Loucy (cell line): Measurements from ENCODE around the gene FAXDC2.

Experiments
- H2AFZ ChIP-seq: fragments of 200-600 bp; sonication (generic); 2 replicates; pipeline ENCODE4 v1.6.0; 2016; ENCODE audit warnings: antibody characterized with exemption, mild to moderate bottlenecking, low read length, moderate library complexity
- H3F3A ChIP-seq: fragments of 200-600 bp; 2 replicates; pipeline ENCODE4 v1.6.0; 2016; ENCODE audit warnings: antibody characterized with exemption, low read depth, mild to moderate bottlenecking
- H3K27me3 ChIP-seq: fragments of 200-600 bp; sonication (generic); 2 replicates; pipeline ENCODE4 v1.6.1; 2014; ENCODE audit warnings: low read length, mild to moderate bottlenecking; ENCODE audit not compliant: insufficient read depth, poor library complexity, severe bottlenecking
- H3K36me3 ChIP-seq: fragments of 200-600 bp; sonication (generic); 2 replicates; pipeline ENCODE4 v1.6.1; 2016; ENCODE audit warnings: low read length; ENCODE audit not compliant: insufficient read depth
- H3K4me1 ChIP-seq: fragments of 200-600 bp; sonication (generic); 2 replicates; pipeline ENCODE4 v1.5.1; 2014; ENCODE audit warnings: low read length, mild to moderate bottlenecking; ENCODE audit not compliant: insufficient read depth, poor library complexity, severe bottlenecking
- H3K4me2 ChIP-seq: fragments of 200-600 bp; sonication (generic); 2 replicates; pipeline ENCODE4 v1.6.0; 2014; ENCODE audit warnings: antibody characterized with exemption, low read length, low read depth, mild to moderate bottlenecking; ENCODE audit not compliant: poor library complexity, severe bottlenecking
- H3K4me3 ChIP-seq: fragments of 200-600 bp; sonication (generic); 2 replicates; pipeline ENCODE4 v1.5.1; 2014; ENCODE audit warnings: low read length, mild to moderate bottlenecking, mixed read lengths; ENCODE audit not compliant: poor library complexity, severe bottlenecking
- H3K79me2 ChIP-seq: fragments of 200-600 bp; sonication (generic); 2 replicates; pipeline ENCODE4 v1.6.1; 2014; ENCODE audit warnings: low read length; ENCODE audit not compliant: insufficient read depth
- H3K9ac ChIP-seq: fragments of 200-600 bp; sonication (generic); 2 replicates; pipeline ENCODE4 v1.6.0; 2014; ENCODE audit warnings: mild to moderate bottlenecking, low read depth, low read length, moderate library complexity; ENCODE audit not compliant: poor library complexity, severe bottlenecking
- H3K9me2 ChIP-seq: fragments of 200-600 bp; sonication (generic); replicated peaks from 2 replicates; pipeline ENCODE4 v1.6.1; 2016; ENCODE audit warnings: low read depth, low read length, mixed read lengths
- H3K9me3 ChIP-seq: fragments of 200-600 bp; sonication (generic); 2 replicates; pipeline ENCODE4 v1.6.1; 2014; ENCODE audit warnings: mild to moderate bottlenecking, antibody characterized with exemption, low read length, low read depth; ENCODE audit not compliant: insufficient read depth
- H4K20me1 ChIP-seq: fragments of 200-600 bp; sonication (generic); 2 replicates; pipeline ENCODE4 v1.6.0; 2014; ENCODE audit warnings: antibody characterized with exemption, low read length, mild to moderate bottlenecking; ENCODE audit not compliant: insufficient read depth, poor library complexity, severe bottlenecking
- CTCF ChIP-seq: fragments of 200-600 bp; sonication (generic); conservative IDR thresholded peaks from 2 replicates; pipeline ENCODE4 v1.5.1; 2014; ENCODE audit warnings: mild to moderate bottlenecking, antibody characterized with exemption, low read length
- EZH2phosphoT487 ChIP-seq: fragments of 200-600 bp; IDR thresholded peaks from 2 replicates; pipeline ENCODE4 v1.6.1; 2018; ENCODE audit warnings: antibody characterized with exemption, mild to moderate bottlenecking, moderate library complexity, borderline replicate concordance

Gene FAXDC2

GRCh38 chr5:154800582-154800981, 49.8 kb downstream of the FAXDC2 start:
- H3K4me1 ChIP-seq, result no peaks in the 10 kb centered on the region
- no peak overlapping the region for H3K4me2 ChIP-seq
- no peak overlapping the region for H3K4me3 ChIP-seq
- H2AFZ ChIP-seq, result no peak overlapping the region
- no peaks in the 10 kb centered on the region for H4K20me1 ChIP-seq
- H3K9me2 ChIP-seq, result no peaks in the 10 kb centered on the region
- H3K9ac ChIP-seq, result no peak overlapping the region
- peaks cover 82% of the 10 kb centered on the region; the same call in 1 of the 2 replicates for H3K36me3 ChIP-seq
- no peak for TF ChIP-seq CTCF
- no peak for TF ChIP-seq EZH2phosphoT487
- H3K79me2 ChIP-seq, result no peaks in the 10 kb centered on the region
- no peaks in the 10 kb centered on the region for H3F3A ChIP-seq
- H3K9me3 ChIP-seq, result no peaks in the 10 kb centered on the region
- no peaks in the 10 kb centered on the region for H3K27me3 ChIP-seq

GRCh38 chr5:154797762-154798161, 52.6 kb downstream of the FAXDC2 start:
- TF ChIP-seq EZH2phosphoT487 (no peak), CTCF (no peak)
- H2AFZ ChIP-seq, result no peak overlapping the region
- no peaks in the 10 kb centered on the region for H3K9me2 ChIP-seq
- no peaks in the 10 kb centered on the region for H3K79me2 ChIP-seq
- peaks cover 3% of the 10 kb centered on the region for H4K20me1 ChIP-seq
- peaks cover 82% of the 10 kb centered on the region; the same call in 1 of the 2 replicates for H3K36me3 ChIP-seq
- H3K9me3 ChIP-seq, result no peaks in the 10 kb centered on the region
- no peaks in the 10 kb centered on the region for H3K4me1 ChIP-seq
- H3K27me3 ChIP-seq, result no peaks in the 10 kb centered on the region
- H3F3A ChIP-seq, result no peaks in the 10 kb centered on the region
- H3K4me2 ChIP-seq, result no peak overlapping the region
- no peak overlapping the region for H3K9ac ChIP-seq
- H3K4me3 ChIP-seq, result no peak overlapping the region

GRCh38 chr5:154795235-154795596, 55.2 kb downstream of the FAXDC2 start:
- Histone ChIP-seq H3K79me2 (peaks cover under 1% of the 10 kb centered on the region; the same call in 1 of the 2 replicates), H3K4me2 (no peak overlapping the region), H3K36me3 (peaks cover 79% of the 10 kb centered on the region; the same call in 1 of the 2 replicates), H3K4me1 (no peaks in the 10 kb centered on the region), H3K4me3 (no peak overlapping the region), H4K20me1 (peaks cover 3% of the 10 kb centered on the region), H3K27me3 (no peaks in the 10 kb centered on the region), H2AFZ (no peak overlapping the region), H3K9me3 (no peaks in the 10 kb centered on the region), H3K9ac (no peak overlapping the region), H3K9me2 (no peaks in the 10 kb centered on the region), H3F3A (no peaks in the 10 kb centered on the region)
- TF ChIP-seq CTCF (no peak), EZH2phosphoT487 (no peak)
